ENCODE results near the gene DLG1.

DLG1 gene

GRCh38 chr3:197165890-197166289, 132.5 kb downstream of the DLG1 start:
- no peak for TF ChIP-seq TEAD4 (IDR thresholded peaks at IDR 0.05)
- TF ChIP-seq CEBPB (IDR thresholded peaks at IDR 0.05): no peak
- no peak for TF ChIP-seq TCF12 (IDR thresholded peaks at IDR 0.05; ENCODE audit: low read depth)
- TF ChIP-seq RAD21 (IDR thresholded peaks at IDR 0.05; ENCODE audit: low read depth): no peak
- no peak for TF ChIP-seq EGR1 (IDR thresholded peaks at IDR 0.05)
- no peak for TF ChIP-seq USF1 (IDR thresholded peaks at IDR 0.05)
- no peak for TF ChIP-seq TAF1 (IDR thresholded peaks at IDR 0.05; ENCODE audit: low read depth)
- no peak for TF ChIP-seq CREB1 (IDR thresholded peaks at IDR 0.05; ENCODE audit: low read depth)
- no peak for TF ChIP-seq YY1 (IDR thresholded peaks at IDR 0.05; ENCODE audit: low read depth)
- TF ChIP-seq, protein P1, sequence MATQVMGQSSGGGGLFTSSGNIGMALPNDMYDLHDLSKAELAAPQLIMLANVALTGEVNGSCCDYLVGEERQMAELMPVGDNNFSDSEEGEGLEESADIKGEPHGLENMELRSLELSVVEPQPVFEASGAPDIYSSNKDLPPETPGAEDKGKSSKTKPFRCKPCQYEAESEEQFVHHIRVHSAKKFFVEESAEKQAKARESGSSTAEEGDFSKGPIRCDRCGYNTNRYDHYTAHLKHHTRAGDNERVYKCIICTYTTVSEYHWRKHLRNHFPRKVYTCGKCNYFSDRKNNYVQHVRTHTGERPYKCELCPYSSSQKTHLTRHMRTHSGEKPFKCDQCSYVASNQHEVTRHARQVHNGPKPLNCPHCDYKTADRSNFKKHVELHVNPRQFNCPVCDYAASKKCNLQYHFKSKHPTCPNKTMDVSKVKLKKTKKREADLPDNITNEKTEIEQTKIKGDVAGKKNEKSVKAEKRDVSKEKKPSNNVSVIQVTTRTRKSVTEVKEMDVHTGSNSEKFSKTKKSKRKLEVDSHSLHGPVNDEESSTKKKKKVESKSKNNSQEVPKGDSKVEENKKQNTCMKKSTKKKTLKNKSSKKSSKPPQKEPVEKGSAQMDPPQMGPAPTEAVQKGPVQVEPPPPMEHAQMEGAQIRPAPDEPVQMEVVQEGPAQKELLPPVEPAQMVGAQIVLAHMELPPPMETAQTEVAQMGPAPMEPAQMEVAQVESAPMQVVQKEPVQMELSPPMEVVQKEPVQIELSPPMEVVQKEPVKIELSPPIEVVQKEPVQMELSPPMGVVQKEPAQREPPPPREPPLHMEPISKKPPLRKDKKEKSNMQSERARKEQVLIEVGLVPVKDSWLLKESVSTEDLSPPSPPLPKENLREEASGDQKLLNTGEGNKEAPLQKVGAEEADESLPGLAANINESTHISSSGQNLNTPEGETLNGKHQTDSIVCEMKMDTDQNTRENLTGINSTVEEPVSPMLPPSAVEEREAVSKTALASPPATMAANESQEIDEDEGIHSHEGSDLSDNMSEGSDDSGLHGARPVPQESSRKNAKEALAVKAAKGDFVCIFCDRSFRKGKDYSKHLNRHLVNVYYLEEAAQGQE (IDR thresholded peaks at IDR 0.05; ENCODE audit: low read depth): no peak
- no peak for TF ChIP-seq ZBTB7A (IDR thresholded peaks at IDR 0.05; ENCODE audit: low read depth)
- no peak for TF ChIP-seq FOXM1 (IDR thresholded peaks at IDR 0.05; ENCODE audit: borderline replicate concordance, low read depth)
- TF ChIP-seq MAX (IDR thresholded peaks at IDR 0.05): no peak

DNA sequence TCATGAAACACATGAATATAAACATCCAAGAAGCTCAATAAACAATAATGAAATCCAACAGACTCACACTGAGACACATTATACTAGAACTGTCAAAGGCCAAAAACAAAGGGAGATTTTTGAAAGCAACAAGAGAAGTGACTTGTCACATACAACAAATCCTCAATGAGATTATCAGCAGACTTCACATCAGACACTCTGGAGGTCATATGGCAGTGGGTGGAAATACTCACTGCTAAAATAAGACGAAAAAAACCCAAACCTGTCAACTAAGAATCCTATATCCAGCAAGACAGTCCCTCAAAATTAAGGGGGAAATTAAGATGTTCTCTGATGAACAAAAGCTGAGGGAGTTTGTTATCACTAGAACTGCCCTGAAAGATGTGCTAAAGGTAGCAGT, 143.4 kb downstream of the DLG1 start:
- TF ChIP-seq ZBTB7A (IDR thresholded peaks at IDR 0.05; ENCODE audit: low read depth) (no peak), TCF12 (IDR thresholded peaks at IDR 0.05; ENCODE audit: low read depth) (no peak), CEBPB (IDR thresholded peaks at IDR 0.05) (no peak), CREB1 (IDR thresholded peaks at IDR 0.05; ENCODE audit: low read depth) (no peak), USF1 (IDR thresholded peaks at IDR 0.05) (no peak), NFIC (IDR thresholded peaks at IDR 0.05) (no peak), MAX (IDR thresholded peaks at IDR 0.05) (no peak), YY1 (IDR thresholded peaks at IDR 0.05; ENCODE audit: low read depth) (no peak), TAF1 (IDR thresholded peaks at IDR 0.05; ENCODE audit: low read depth) (no peak), TEAD4 (IDR thresholded peaks at IDR 0.05) (no peak), EGR1 (IDR thresholded peaks at IDR 0.05) (no peak), FOXM1 (IDR thresholded peaks at IDR 0.05; ENCODE audit: borderline replicate concordance, low read depth) (no peak), EP300 (IDR thresholded peaks at IDR 0.05; ENCODE audit: borderline replicate concordance) (no peak), RAD21 (IDR thresholded peaks at IDR 0.05; ENCODE audit: low read depth) (no peak)
- TF ChIP-seq, protein P1 (IDR thresholded peaks at IDR 0.05; ENCODE audit: low read depth): no peak

DNA sequence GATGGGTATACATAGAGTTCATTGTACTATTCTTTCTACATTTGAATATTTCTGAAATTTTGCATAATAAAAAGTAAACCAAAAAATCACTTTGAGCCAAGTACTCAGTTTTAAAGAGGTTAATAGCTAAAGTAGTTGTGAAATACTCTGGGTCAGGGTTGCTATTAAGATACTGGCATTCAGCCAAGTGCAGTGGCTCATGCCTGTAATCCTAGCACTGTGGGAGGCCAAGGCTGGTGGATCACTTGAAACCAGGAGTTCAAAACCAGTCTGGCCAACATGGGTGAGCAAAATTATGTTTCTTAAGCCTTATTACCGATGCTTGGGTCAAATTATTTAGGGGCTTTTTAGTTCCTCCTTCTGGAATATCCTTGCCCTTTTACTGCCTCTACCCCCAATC, 146.8 kb downstream of the DLG1 start:
- peak; percentile 57; the same call in 1 of the 2 replicates for TF ChIP-seq EP300 (IDR thresholded peaks at IDR 0.05; ENCODE audit: borderline replicate concordance)
- TF ChIP-seq TCF12 (IDR thresholded peaks at IDR 0.05; ENCODE audit: low read depth): peak; percentile 41
- TF ChIP-seq TEAD4 (IDR thresholded peaks at IDR 0.05): no peak
- TF ChIP-seq YY1 (IDR thresholded peaks at IDR 0.05; ENCODE audit: low read depth): no peak
- TF ChIP-seq CREB1 (IDR thresholded peaks at IDR 0.05; ENCODE audit: low read depth): no peak
- no peak for TF ChIP-seq ZBTB7A (IDR thresholded peaks at IDR 0.05; ENCODE audit: low read depth)
- TF ChIP-seq NFIC (IDR thresholded peaks at IDR 0.05): peak; percentile 97
- 0 out of 2 replicates have a peak, but pooled peaks have one; percentile 17 for TF ChIP-seq FOXM1 (IDR thresholded peaks at IDR 0.05; ENCODE audit: borderline replicate concordance, low read depth)
- TF ChIP-seq TAF1 (IDR thresholded peaks at IDR 0.05; ENCODE audit: low read depth): no peak
- TF ChIP-seq, protein P1 (IDR thresholded peaks at IDR 0.05; ENCODE audit: low read depth): no peak
- TF ChIP-seq MAX (IDR thresholded peaks at IDR 0.05): no peak
- no peak for TF ChIP-seq RAD21 (IDR thresholded peaks at IDR 0.05; ENCODE audit: low read depth)
- TF ChIP-seq CEBPB (IDR thresholded peaks at IDR 0.05): peak; percentile 95

GRCh38 chr3:197149528-197149927, 148.9 kb downstream of the DLG1 start:
- TF ChIP-seq NFIC (IDR thresholded peaks at IDR 0.05) (no peak), TAF1 (IDR thresholded peaks at IDR 0.05; ENCODE audit: low read depth) (no peak), TEAD4 (IDR thresholded peaks at IDR 0.05) (no peak), TCF12 (IDR thresholded peaks at IDR 0.05; ENCODE audit: low read depth) (no peak), YY1 (IDR thresholded peaks at IDR 0.05; ENCODE audit: low read depth) (no peak), EP300 (IDR thresholded peaks at IDR 0.05; ENCODE audit: borderline replicate concordance) (no peak), MAX (IDR thresholded peaks at IDR 0.05) (no peak), USF1 (IDR thresholded peaks at IDR 0.05) (no peak), CREB1 (IDR thresholded peaks at IDR 0.05; ENCODE audit: low read depth) (no peak)
- TF ChIP-seq, protein P1 (IDR thresholded peaks at IDR 0.05; ENCODE audit: low read depth): no peak
